ENCODE data around the gene PKDREJ. TPM values are rescaled to one million over a fixed set of nuclear protein-coding genes. Genes with fewer than 3 reads are reported as not detected.

PKDREJ gene
- total and polyA plus RNA-seq, 12 donors = 0.01 to 0.23 (median 0.10) TPM; not detected in 1

DNA sequence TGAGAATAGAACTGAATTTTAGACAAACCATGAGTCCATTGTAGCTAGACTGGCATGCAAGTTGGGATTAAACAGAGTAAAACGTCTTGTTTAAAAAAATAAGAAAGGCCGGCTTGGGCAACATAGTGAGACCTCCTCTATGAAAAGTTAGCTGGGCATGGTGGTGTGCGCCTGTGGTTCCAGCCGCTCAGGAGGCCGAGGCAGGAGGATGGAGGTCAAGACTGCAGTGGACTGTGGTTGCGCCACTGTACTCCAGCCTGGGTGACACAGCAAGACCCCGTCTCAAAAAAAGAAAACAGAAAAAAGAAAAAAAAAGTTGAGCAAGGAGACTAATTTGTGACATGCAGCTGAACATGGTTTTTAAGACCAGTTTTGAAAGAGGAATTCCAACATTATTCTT, 36.6 kb downstream of the PKDREJ start:
- 95 to 97% methylated on average over 7 of the region's 7 CpGs for WGBS, 2 donors
- peaks cover 0 to 73% (median 19%) of the 10 kb centered on the region in 9 donors for H3K36me3 ChIP-seq
- H3K9me3 ChIP-seq = no peaks in the 10 kb centered on the region
- DNase-seq (no peak), ATAC-seq (no peak)
- no peaks in the 10 kb centered on the region for H3K4me1 ChIP-seq
- intact Hi-C loops (cut with DNase I) = no loop called here
- H3K27me3 ChIP-seq = no peaks in the 10 kb centered on the region
- no peak overlapping the region for H3K27ac ChIP-seq
- H3K4me3 ChIP-seq = no peak overlapping the region
- TF ChIP-seq, protein P1, sequence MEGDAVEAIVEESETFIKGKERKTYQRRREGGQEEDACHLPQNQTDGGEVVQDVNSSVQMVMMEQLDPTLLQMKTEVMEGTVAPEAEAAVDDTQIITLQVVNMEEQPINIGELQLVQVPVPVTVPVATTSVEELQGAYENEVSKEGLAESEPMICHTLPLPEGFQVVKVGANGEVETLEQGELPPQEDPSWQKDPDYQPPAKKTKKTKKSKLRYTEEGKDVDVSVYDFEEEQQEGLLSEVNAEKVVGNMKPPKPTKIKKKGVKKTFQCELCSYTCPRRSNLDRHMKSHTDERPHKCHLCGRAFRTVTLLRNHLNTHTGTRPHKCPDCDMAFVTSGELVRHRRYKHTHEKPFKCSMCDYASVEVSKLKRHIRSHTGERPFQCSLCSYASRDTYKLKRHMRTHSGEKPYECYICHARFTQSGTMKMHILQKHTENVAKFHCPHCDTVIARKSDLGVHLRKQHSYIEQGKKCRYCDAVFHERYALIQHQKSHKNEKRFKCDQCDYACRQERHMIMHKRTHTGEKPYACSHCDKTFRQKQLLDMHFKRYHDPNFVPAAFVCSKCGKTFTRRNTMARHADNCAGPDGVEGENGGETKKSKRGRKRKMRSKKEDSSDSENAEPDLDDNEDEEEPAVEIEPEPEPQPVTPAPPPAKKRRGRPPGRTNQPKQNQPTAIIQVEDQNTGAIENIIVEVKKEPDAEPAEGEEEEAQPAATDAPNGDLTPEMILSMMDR (IDR thresholded peaks at IDR 0.05) = no peak

DNA sequence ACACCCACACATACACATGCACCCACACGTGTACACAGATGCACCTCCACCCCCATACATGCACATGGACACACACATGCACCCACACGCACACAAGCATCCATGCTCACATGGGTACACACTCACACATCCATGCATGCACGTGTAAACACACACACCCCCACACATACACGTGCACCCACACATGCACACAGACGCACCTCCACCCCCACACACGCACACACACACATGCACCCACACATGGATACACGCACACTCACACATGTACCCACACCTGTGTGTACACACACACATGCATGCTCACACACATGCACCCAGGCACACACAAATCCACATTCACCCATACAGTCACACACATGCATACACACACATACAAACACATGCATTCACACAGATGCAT, 37.5 kb downstream of the PKDREJ start:
- TF ChIP-seq, protein P1 (IDR thresholded peaks at IDR 0.05) = no peak
- H3K4me3 ChIP-seq = no peak overlapping the region
- H3K27ac ChIP-seq = no peak overlapping the region
- intact Hi-C loops (cut with DNase I) = no loop called here
- no peaks in the 10 kb centered on the region for H3K9me3 ChIP-seq
- 92 to 95% methylated on average over 7 of the region's 7 CpGs for WGBS, 2 donors
- H3K36me3 ChIP-seq = peaks cover 0 to 78% (median 25%) of the 10 kb centered on the region in 9 donors
- H3K27me3 ChIP-seq = no peaks in the 10 kb centered on the region
- DNase-seq (no peak), ATAC-seq (peak in 1 of 8 donors; percentile 53)
- H3K4me1 ChIP-seq = no peaks in the 10 kb centered on the region

DNA sequence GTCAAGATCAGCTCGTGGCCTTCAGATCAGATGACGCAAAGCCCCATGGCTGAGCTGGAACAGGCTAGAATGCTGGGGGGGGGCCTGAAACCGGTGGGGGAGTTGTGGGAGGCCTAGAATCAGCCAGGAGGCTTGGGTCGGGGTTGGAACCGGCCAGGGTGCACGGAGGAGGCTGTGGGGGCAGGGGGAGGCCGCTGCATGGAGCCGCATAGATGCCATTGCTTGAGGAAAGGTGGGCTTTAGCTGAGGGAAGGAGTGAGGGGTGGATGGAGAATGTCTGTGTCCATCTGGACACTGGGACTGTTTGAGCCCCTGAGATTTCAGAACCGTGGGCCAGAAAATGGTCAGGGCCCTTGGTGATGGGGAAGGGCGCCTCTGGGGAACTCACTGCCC, 38.2 kb downstream of the PKDREJ start:
- peak in 1 of 8 donors; percentile 31 for ATAC-seq
- Histone ChIP-seq H3K27me3 (no peaks in the 10 kb centered on the region), H3K4me1 (no peaks in the 10 kb centered on the region), H3K36me3 (peaks cover 0 to 86% (median 33%) of the 10 kb centered on the region in 9 donors), H3K9me3 (no peaks in the 10 kb centered on the region), H3K27ac (no peak overlapping the region), H3K4me3 (no peak overlapping the region)
- TF ChIP-seq, protein P1 (IDR thresholded peaks at IDR 0.05) = no peak
- no peak for DNase-seq
- intact Hi-C loops (cut with DNase I) = no loop called here
- WGBS, 2 donors = 67 to 76% methylated on average over 10 of the region's 10 CpGs

DNA sequence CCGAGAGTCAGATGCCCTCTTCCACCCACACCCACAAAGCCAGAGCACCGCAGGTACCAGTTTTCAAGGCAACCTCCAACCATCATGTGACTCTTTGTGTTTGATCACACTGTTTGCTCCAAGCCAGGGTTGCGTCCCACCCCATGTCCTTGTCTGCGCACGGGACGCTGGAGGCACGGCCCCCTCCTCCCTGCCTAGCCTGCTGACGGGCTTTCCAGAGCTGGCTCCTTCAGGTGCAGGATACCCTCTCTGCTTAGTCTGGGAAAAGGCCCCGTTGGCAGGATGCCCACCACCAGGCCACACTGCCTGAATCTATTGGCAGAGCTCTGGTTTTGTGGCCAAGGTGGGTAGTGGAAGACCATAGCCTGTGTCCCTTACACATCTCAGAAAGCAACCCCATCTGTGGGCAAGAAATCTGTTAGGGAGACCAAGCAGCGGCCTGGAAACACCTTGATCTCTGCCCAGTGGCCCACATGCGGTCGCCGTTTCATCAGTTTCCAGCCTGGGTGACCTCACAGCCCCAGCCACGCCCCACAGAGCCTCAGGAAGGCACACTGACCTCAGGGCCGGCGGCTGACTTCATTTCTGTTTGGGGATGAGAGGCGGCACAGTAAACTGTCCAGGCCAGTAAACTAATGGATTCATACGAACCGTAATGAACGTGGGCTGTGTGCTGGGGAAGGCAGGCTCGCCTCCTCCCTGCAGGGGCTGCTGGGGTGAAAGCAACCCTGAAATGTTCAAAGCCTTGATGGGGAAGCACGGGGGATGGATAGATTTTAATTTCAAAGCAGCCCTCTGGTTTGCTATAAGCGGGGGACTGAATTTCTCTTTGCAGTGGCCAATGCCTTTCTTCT, 38.9 kb downstream of the PKDREJ start:
- Histone ChIP-seq H3K27ac (no peak overlapping the region), H3K4me3 (no peak overlapping the region), H3K36me3 (peaks cover 0 to 90% (median 39%) of the 10 kb centered on the region in 9 donors), H3K4me1 (peaks cover 0 to 3% (median 0%) of the 10 kb centered on the region in 9 donors), H3K27me3 (no peaks in the 10 kb centered on the region), H3K9me3 (no peaks in the 10 kb centered on the region)
- whole genome bisulfite sequencing, 2 donors = 84 to 88% methylated on average over 23 of the region's 23 CpGs
- DNase-seq (no peak), ATAC-seq (peak in 3 of 8 donors; percentile 23 to 32 (median 29))
- intact Hi-C loops (cut with DNase I) = no loop called here
- TF ChIP-seq, protein P1 (IDR thresholded peaks at IDR 0.05) = no peak

Data from heart right ventricle (tissue), 16 donors.